Measurements from ENCODE around the gene TEX53. TPM values are rescaled to one million over a fixed set of nuclear protein-coding genes. Genes with fewer than 3 reads are reported as not detected.
A peak's percentile ranks its signal among the peaks of the same experiment; 100 is the strongest.

TEX53 gene
- total and polyA plus RNA-seq, 10 of the 15 experiments (the other 5 are each of a cell fraction or from before 2014, with no cell fraction given) = not detected

DNA sequence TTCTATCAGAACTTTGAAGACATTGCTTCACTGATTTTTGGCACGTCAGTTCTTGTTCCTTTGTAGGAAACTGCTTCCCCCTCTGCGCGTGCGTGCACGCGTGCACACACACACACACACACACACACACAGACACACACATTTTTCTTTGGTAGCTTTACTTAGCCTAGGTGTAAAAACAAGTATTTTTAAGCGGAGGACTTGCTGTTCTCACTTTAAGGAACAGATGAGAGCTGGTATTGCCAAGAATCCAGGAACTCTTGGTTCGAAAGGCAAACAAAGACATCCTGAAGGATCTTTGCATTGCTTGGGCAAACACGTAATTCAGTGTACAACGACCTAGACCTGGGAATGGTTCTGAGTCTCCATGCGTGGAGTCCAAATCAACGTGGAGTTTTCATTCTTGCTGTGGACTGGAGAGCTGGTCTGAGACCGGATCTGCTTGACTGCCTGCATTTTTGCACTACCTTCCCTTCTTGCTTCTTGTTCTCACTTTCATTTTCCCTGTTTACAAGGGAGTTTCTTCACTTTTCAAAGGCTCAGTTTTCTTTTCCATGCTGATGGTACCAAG, 38.3 kb downstream of the TEX53 start:
- POLR2A ChIA-PET = interaction anchor here (0.7 to 5.6 kb wide), 14 partner anchors 8 to 300 kb away, joined by 3 to 73 read pairs (median 5); partner anchors contain the start of genes ATP6V1G1 and TMEM268
- peak overlapping the region; percentile 16 for H2AFZ ChIP-seq (ENCODE audit: control insufficient read depth, low read depth, low read length)
- SMC1A ChIA-PET (ENCODE audit: uncharacterized antibody, unreplicated experiment) = interaction anchor here (0.7 to 5.6 kb wide), 16 partner anchors 8 to 184 kb away, joined by 3 to 62 read pairs (median 4); partner anchors contain the start of gene ATP6V1G1
- peak overlapping the region; percentile 60 for H3K9ac ChIP-seq (ENCODE audit: control insufficient read depth, insufficient read depth, low read length)
- peak overlapping the region; percentile 96 for H3K27ac ChIP-seq (ENCODE audit: control insufficient read depth, insufficient read depth)
- peaks cover 46% of the 10 kb centered on the region for H3K4me1 ChIP-seq (ENCODE audit: control insufficient read depth, insufficient read depth, low read length)
- DNase-seq (ENCODE audit: low read depth, low spot score) (no peak), ATAC-seq (peak; percentile 61), FAIRE-seq (peak; percentile 49)
- H3K79me2 ChIP-seq (ENCODE audit: control insufficient read depth, insufficient read depth, low read length) = peaks cover 73% of the 10 kb centered on the region
- 0% methylated on average over 13 of the region's 13 CpGs for WGBS (ENCODE audit: insufficient coverage, insufficient replicate concordance, low lambda C conversion rate, missing lambda C conversion rate)
- H3K36me3 ChIP-seq (ENCODE audit: control insufficient read depth in 2 of 2, insufficient read depth in 2 of 2, low read length in 1 of 2) = peaks cover 2 to 20% of the 10 kb centered on the region in 2 experiments; a peak in 3 of 4 replicates
- intact Hi-C loops (cut with micrococcal nuclease; ENCODE audit: unreplicated experiment) = no loop called here
- in situ Hi-C loops (cut with MboI) = no loop called here
- no peaks in the 10 kb centered on the region for H3K27me3 ChIP-seq (replicated peaks in 1 of 2; ENCODE audit: control insufficient read depth in 2 of 2, insufficient read depth in 2 of 2, low read length in 1 of 2)
- H3K4me3 ChIP-seq = peak overlapping the region; percentile 56
- RAD21 ChIA-PET (ENCODE audit: unreplicated experiment) = interaction anchor here (0.9 to 5.1 kb wide), 9 partner anchors 9 to 234 kb away, joined by 3 to 49 read pairs (median 7); partner anchors contain the start of genes ATP6V1G1 and TMEM268
- TSS peak; percentile 48 for BruUV-seq (replicated peaks)
- H3K4me2 ChIP-seq (ENCODE audit: control insufficient read depth, insufficient read depth) = peak overlapping the region; percentile 98
- no peaks in the 10 kb centered on the region; the same call in 2 of the 3 replicates for H3K9me3 ChIP-seq (replicated peaks; ENCODE audit: control insufficient read depth, insufficient read depth, low read length)
- H4K20me1 ChIP-seq (ENCODE audit: control insufficient read depth, insufficient read depth) = no peaks in the 10 kb centered on the region
- CTCF ChIA-PET = interaction anchor here (0.8 to 10.2 kb wide), 5 partner anchors 15 to 214 kb away, joined by 3 to 74 read pairs (median 11); no protein-coding TSS in a partner anchor
- no peak for TF ChIP-seq NRF1 (conservative IDR thresholded peaks at IDR 0.05; ENCODE audit: low read depth, low read length)
- TF ChIP-seq TCF12 (IDR thresholded peaks at IDR 0.05; ENCODE audit: low read depth, low read length) = no peak
- no peak for TF ChIP-seq KLF5 (IDR thresholded peaks at IDR 0.05; ENCODE audit: partially characterized antibody)
- TF ChIP-seq NBN (IDR thresholded peaks at IDR 0.05) = peak; percentile 64; the same call in 1 of the 2 replicates
- TF ChIP-seq SPI1 (IDR thresholded peaks at IDR 0.05; ENCODE audit: borderline replicate concordance, insufficient read depth, low read depth, low read length) = no peak
- 0 out of 2 replicates have a peak, but pooled peaks have one; percentile 46 for TF ChIP-seq NFIC (IDR thresholded peaks at IDR 0.05; ENCODE audit: low read depth, low read length)
- no peak for TF ChIP-seq NKRF (conservative IDR thresholded peaks at IDR 0.05)
- no peak for TF ChIP-seq MYB (IDR thresholded peaks at IDR 0.05; ENCODE audit: borderline replicate concordance, low read depth, low read length)
- TF ChIP-seq PAX8 (IDR thresholded peaks at IDR 0.05) = no peak
- TF ChIP-seq, protein P1, sequence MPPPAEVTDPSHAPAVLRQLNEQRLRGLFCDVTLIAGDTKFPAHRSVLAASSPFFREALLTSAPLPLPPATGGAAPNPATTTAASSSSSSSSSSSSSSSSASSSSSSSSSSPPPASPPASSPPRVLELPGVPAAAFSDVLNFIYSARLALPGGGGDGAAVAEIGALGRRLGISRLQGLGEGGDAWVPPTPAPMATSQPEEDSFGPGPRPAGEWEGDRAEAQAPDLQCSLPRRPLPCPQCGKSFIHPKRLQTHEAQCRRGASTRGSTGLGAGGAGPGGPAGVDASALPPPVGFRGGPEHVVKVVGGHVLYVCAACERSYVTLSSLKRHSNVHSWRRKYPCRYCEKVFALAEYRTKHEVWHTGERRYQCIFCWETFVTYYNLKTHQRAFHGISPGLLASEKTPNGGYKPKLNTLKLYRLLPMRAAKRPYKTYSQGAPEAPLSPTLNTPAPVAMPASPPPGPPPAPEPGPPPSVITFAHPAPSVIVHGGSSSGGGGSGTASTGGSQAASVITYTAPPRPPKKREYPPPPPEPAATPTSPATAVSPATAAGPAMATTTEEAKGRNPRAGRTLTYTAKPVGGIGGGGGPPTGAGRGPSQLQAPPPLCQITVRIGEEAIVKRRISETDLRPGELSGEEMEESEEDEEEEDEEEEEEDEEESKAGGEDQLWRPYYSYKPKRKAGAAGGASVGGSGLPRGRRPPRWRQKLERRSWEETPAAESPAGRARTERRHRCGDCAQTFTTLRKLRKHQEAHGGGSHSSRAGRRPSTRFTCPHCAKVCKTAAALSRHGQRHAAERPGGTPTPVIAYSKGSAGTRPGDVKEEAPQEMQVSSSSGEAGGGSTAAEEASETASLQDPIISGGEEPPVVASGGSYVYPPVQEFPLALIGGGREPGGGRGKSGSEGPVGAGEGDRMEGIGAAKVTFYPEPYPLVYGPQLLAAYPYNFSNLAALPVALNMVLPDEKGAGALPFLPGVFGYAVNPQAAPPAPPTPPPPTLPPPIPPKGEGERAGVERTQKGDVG (CRISPR knock-in tag; IDR thresholded peaks at IDR 0.05) = no peak
- TF ChIP-seq MXI1 (IDR thresholded peaks at IDR 0.05; ENCODE audit: low read depth, low read length) = no peak
- TF ChIP-seq, protein P2, sequence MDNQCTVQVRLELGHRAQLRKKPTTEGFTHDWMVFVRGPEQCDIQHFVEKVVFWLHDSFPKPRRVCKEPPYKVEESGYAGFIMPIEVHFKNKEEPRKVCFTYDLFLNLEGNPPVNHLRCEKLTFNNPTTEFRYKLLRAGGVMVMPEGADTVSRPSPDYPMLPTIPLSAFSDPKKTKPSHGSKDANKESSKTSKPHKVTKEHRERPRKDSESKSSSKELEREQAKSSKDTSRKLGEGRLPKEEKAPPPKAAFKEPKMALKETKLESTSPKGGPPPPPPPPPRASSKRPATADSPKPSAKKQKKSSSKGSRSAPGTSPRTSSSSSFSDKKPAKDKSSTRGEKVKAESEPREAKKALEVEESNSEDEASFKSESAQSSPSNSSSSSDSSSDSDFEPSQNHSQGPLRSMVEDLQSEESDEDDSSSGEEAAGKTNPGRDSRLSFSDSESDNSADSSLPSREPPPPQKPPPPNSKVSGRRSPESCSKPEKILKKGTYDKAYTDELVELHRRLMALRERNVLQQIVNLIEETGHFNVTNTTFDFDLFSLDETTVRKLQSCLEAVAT (IDR thresholded peaks at IDR 0.05) = peak; percentile 66; the same call in 1 of the 2 replicates
- TF ChIP-seq ATF7 (IDR thresholded peaks at IDR 0.05; ENCODE audit: low read depth) = no peak
- TF ChIP-seq IRF3 (IDR thresholded peaks at IDR 0.05) = no peak

Measured in GM12878 (cell line).